Mucosa of descending colon (tissue), 3 donors: Measurements from ENCODE around the gene TPPP. TPM values are rescaled to one million over a fixed set of nuclear protein-coding genes. Genes with fewer than 3 reads are reported as not detected.

Experiments used
- ATAC-seq: fragments of 200-7000 bp; cut with Tn5 transposase; one replicate; pipeline ENCODE4 v1.9.1; 2020; ENCODE audit warnings: mild to moderate bottlenecking, moderate library complexity
- DNase-seq, 3 donors: peaks; one replicate each; pipeline ENCODE4 v3.0.0-alpha.2; 2020
- H3K36me3 ChIP-seq: fragments of 200-600 bp; one replicate; pipeline ENCODE4 v1.8.0; 2021; ENCODE audit warnings: low read depth, mild to moderate bottlenecking
- H3K4me1 ChIP-seq: fragments of 200-600 bp; one replicate; pipeline ENCODE4 v1.8.0; 2021; ENCODE audit warnings: low read depth, mild to moderate bottlenecking
- H3K4me3 ChIP-seq: fragments of 200-600 bp; one replicate; pipeline ENCODE4 v1.8.0; 2021; ENCODE audit warnings: mild to moderate bottlenecking
- H3K9me3 ChIP-seq: fragments of 200-600 bp; one replicate; pipeline ENCODE4 v1.8.0; 2021; ENCODE audit warnings: mild to moderate bottlenecking
- CTCF ChIP-seq: fragments of 200-600 bp; IDR thresholded peaks from one replicate; pipeline ENCODE4 v1.8.0; 2022; ENCODE audit warnings: antibody characterized with exemption, mild to moderate bottlenecking
- intact Hi-C, 2 donors: fragments of 100-400 bp; cut with DNase I in 1 of 2; cut with micrococcal nuclease in 1 of 2; formaldehyde crosslinking; loops; one replicate each; pipeline versions ENCODE4 v1.11.0 to v1.11.1; 2022; cut with DNase I, micrococcal nuclease
- total RNA-seq, 3 donors: library from RNA; stranded (reverse); fragmentation: NEBNext Ultra II Directional in 2 of 3; extraction: Animal tissue kit (Norgen Biotek cat#: 25700) in 2 of 3; gene quantifications; one replicate each; pipeline versions ENCODE4 v1.2.1 to v1.2.4, GENCODE V29; 2021 to 2023
- donor health status: DM: no; HTN: no; CAD: no; lungs with moderate emphysema.
- donor health status: DM: no; HTN: no; CAD: no.
- donor health status: DM: no; HTN: yes; CAD: no.

TPPP gene
- total RNA-seq, 3 donors from 2014 or later = 2.2 to 18.1 (median 2.2) TPM

- H3K36me3 ChIP-seq = no peaks in the 10 kb centered on the region
- intact Hi-C loops = no loop called here
- H3K9me3 ChIP-seq = no peaks in the 10 kb centered on the region
- H3K4me1 ChIP-seq = peaks cover 21% of the 10 kb centered on the region
- no peak overlapping the region for H3K4me3 ChIP-seq
- no peak for TF ChIP-seq CTCF
- ATAC-seq (no peak), DNase-seq (no peak)
Measured at GRCh38 chr5:677131-678101, 15.7 kb downstream of the TPPP start.

- no peaks in the 10 kb centered on the region for H3K9me3 ChIP-seq
- TF ChIP-seq CTCF = no peak
- peaks cover 28% of the 10 kb centered on the region for H3K4me1 ChIP-seq
- no peaks in the 10 kb centered on the region for H3K36me3 ChIP-seq
- DNase-seq (no peak), ATAC-seq (no peak)
- no peak overlapping the region for H3K4me3 ChIP-seq
- intact Hi-C loops = no loop called here
Measured at GRCh38 chr5:676699-677076, 16.5 kb downstream of the TPPP start.

GRCh38 chr5:675871-676698 lies 17.1 kb downstream of the TPPP start:
- no peak overlapping the region for H3K4me3 ChIP-seq
- no peak for DNase-seq
- intact Hi-C loops = no loop called here
- H3K4me1 ChIP-seq = peaks cover 33% of the 10 kb centered on the region
- no peak for TF ChIP-seq CTCF
- no peaks in the 10 kb centered on the region for H3K9me3 ChIP-seq
- H3K36me3 ChIP-seq = no peaks in the 10 kb centered on the region
- ATAC-seq = no peak

GRCh38 chr5:675111-675870 lies 17.9 kb downstream of the TPPP start:
- Histone ChIP-seq H3K9me3 (no peaks in the 10 kb centered on the region), H3K36me3 (no peaks in the 10 kb centered on the region), H3K4me3 (no peak overlapping the region), H3K4me1 (peaks cover 33% of the 10 kb centered on the region)
- intact Hi-C loops = no loop called here
- no peak for TF ChIP-seq CTCF
- DNase-seq = no peak
- no peak for ATAC-seq

GRCh38 chr5:674630-675011 lies 18.5 kb downstream of the TPPP start:
- Histone ChIP-seq H3K36me3 (no peaks in the 10 kb centered on the region), H3K4me3 (no peak overlapping the region), H3K9me3 (no peaks in the 10 kb centered on the region), H3K4me1 (peaks cover 33% of the 10 kb centered on the region)
- DNase-seq = no peak
- no peak for ATAC-seq
- TF ChIP-seq CTCF = no peak
- intact Hi-C loops = loop anchor here in 1 of 2 donors (5.0 kb wide), 1 partner anchor 228 kb away; no protein-coding TSS in a partner anchor
